AG04449 (cell line): ENCODE data around the gene DMKN.
"Not testable (repeated sequence)": the region's sequence is repeated elsewhere in the genome, so short reads cannot be mapped to it uniquely, and the experiment has no call there.

Source experiments
- CTCF ChIA-PET: fragments of 350-600 bp; formaldehyde crosslinking; extraction: SDS; loops from one replicate; lab custom pipeline; 2021; ENCODE audit warnings: antibody characterized with exemption; lab: Yijun Ruan, JAX
- POLR2A ChIA-PET: fragments of 400-600, 350-600 bp; formaldehyde crosslinking; extraction: SDS; loops from one replicate; lab custom pipeline; 2020; ENCODE audit warnings: antibody characterized with exemption, inconsistent platforms; lab: Yijun Ruan, JAX
- DNase-seq: peaks from one replicate; pipeline ENCODE4 v3.0.0-alpha.2; 2010; ENCODE audit warnings: low read depth, low spot score
- H3K4me3 ChIP-seq: 2 replicates; pipeline ENCODE4 v1.5.1; 2011; ENCODE audit warnings: low read depth, mild to moderate bottlenecking, control low read depth, low read length
- CTCF ChIP-seq: IDR thresholded peaks from one replicate; pipeline ENCODE4 v1.5.1; 2011; ENCODE audit warnings: mild to moderate bottlenecking, moderate library complexity, low read length, control low read depth, inconsistent platforms; ENCODE audit not compliant: insufficient read depth; ENCODE audit errors: missing control alignments

DMKN gene

GRCh38 chr19:35470128-35470527 lies 43.3 kb downstream of the DMKN start:
- no peak for TF ChIP-seq CTCF
- ChIA-PET POLR2A (no interaction called here), CTCF (interaction anchor here (1.0 to 2.4 kb wide), 2 partner anchors 8 to 118 kb away, joined by 3 to 20 read pairs; no protein-coding TSS in a partner anchor)
- DNase-seq, result no peak
- H3K4me3 ChIP-seq, result no peak overlapping the region

- CTCF ChIA-PET, result interaction anchor here (1.5 to 2.4 kb wide), 2 partner anchors 9 to 116 kb away, joined by 4 to 20 read pairs; no protein-coding TSS in a partner anchor
- DNase-seq, result peak; percentile 2
- H3K4me3 ChIP-seq, result no peak overlapping the region
- peak; percentile 21 for TF ChIP-seq CTCF
- POLR2A ChIA-PET, result no interaction called here
Observed at GRCh38 chr19:35468637-35469036, 44.8 kb downstream of the DMKN start.

GRCh38 chr19:35466259-35466658 lies 47.2 kb downstream of the DMKN start:
- no peak overlapping the region for H3K4me3 ChIP-seq
- ChIA-PET CTCF (interaction anchor here (1.1 to 1.4 kb wide), 3 partner anchors 22 to 109 kb away, joined by 3 read pairs; partner anchors contain the start of gene FFAR3), POLR2A (no interaction called here)
- no peak for TF ChIP-seq CTCF
- no peak for DNase-seq

- DNase-seq, H3K4me3 ChIP-seq, POLR2A ChIA-PET: not testable (repeated sequence)
- CTCF ChIA-PET, result interaction anchor here (1.2 kb wide), 1 partner anchor 15 kb away, joined by 4 read pairs; no protein-coding TSS in a partner anchor
Observed at GRCh38 chr19:35462956-35463355, 50.5 kb downstream of the DMKN start.

GRCh38 chr19:35462476-35462953 lies 50.9 kb downstream of the DMKN start:
- no peak for TF ChIP-seq CTCF
- ChIA-PET CTCF (interaction anchor here (1.2 to 1.3 kb wide), 2 partner anchors 15 to 109 kb away, joined by 3 to 4 read pairs; no protein-coding TSS in a partner anchor), POLR2A (no interaction called here)
- H3K4me3 ChIP-seq, result no peak overlapping the region
- no peak for DNase-seq

- DNase-seq, H3K4me3 ChIP-seq, POLR2A ChIA-PET: not testable (repeated sequence)
- CTCF ChIA-PET, result interaction anchor here (1.2 to 1.3 kb wide), 2 partner anchors 16 to 109 kb away, joined by 3 to 4 read pairs; no protein-coding TSS in a partner anchor
Observed at GRCh38 chr19:35461788-35462187, 51.7 kb downstream of the DMKN start.

GRCh38 chr19:35461060-35461459 lies 52.4 kb downstream of the DMKN start:
- ChIA-PET CTCF (no interaction called here), POLR2A (no interaction called here)
- no peak for DNase-seq
- no peak for TF ChIP-seq CTCF
- H3K4me3 ChIP-seq, result no peak overlapping the region
